T-helper 1 cell (primary cell): ENCODE results near the gene FDXR.

Source experiments
- DNase-seq, 5 donors: peaks; one replicate each; pipeline ENCODE4 v3.0.0-alpha.2; 2012 to 2020

Gene FDXR

GRCh38 chr17:74893936-74894671 lies 21.3 kb upstream of the FDXR start:
- no peak for DNase-seq

GRCh38 chr17:74892974-74893911 lies 20.4 kb upstream of the FDXR start, which contains the start of gene FADS6:
Gene FADS6, minus strand, starts transcription at chr17:74893633. Its CDS starts 38 bp downstream, at chr17:74893595.
- peak in 1 of 5 donors; percentile 5 for DNase-seq

- DNase-seq = no peak
Observed at GRCh38 chr17:74892013-74892841, 19.4 kb upstream of the FDXR start.

- no peak for DNase-seq
Observed at GRCh38 chr17:74890554-74890953, 17.8 kb upstream of the FDXR start.

- DNase-seq = no peak
Observed at GRCh38 chr17:74888469-74888868, 15.7 kb upstream of the FDXR start.

- no peak for DNase-seq
Observed at GRCh38 chr17:74883241-74883745, 10.5 kb upstream of the FDXR start.

GRCh38 chr17:74882517-74883240 lies 9.9 kb upstream of the FDXR start:
- DNase-seq = no peak

- no peak for DNase-seq
Observed at GRCh38 chr17:74881073-74881472, 8.3 kb upstream of the FDXR start.

- DNase-seq = no peak
Observed at GRCh38 chr17:74879308-74879707, 6.5 kb upstream of the FDXR start.

- DNase-seq = no peak
Observed at GRCh38 chr17:74878658-74879057, 5.9 kb upstream of the FDXR start.

- DNase-seq = no peak
Observed at GRCh38 chr17:74877592-74878548, 5.1 kb upstream of the FDXR start.

GRCh38 chr17:74875977-74876593 lies 3.3 kb upstream of the FDXR start:
- no peak for DNase-seq

GRCh38 chr17:74875155-74875976 lies 2.6 kb upstream of the FDXR start:
- no peak for DNase-seq

- no peak for DNase-seq
Observed at GRCh38 chr17:74874615-74875037, 1.8 kb upstream of the FDXR start.

GRCh38 chr17:74873874-74874614 lies 1.2 kb upstream of the FDXR start:
- no peak for DNase-seq

GRCh38 chr17:74873037-74873873 lies 461 bp upstream of the FDXR start:
- peak; percentile 95 to 100 (median 98) for DNase-seq

GRCh38 chr17:74871356-74872076 lies 1.3 kb downstream of the FDXR start:
- DNase-seq = no peak
